ENCODE results near the gene FRAT1. TPM values are rescaled to one million over a fixed set of nuclear protein-coding genes. Genes with fewer than 3 reads are reported as not detected.
A peak's percentile ranks its signal among the peaks of the same experiment; 100 is the strongest.

Gene FRAT1
- total and polyA plus RNA-seq, 2 experiments from 2014 or later: 14.2 TPM

- WGBS (ENCODE audit: low lambda C conversion rate, missing lambda C conversion rate): 54% methylated on average over 25 of the region's 25 CpGs
- no peaks in the 10 kb centered on the region for H3K9me3 ChIP-seq (ENCODE audit: low read depth)
- peaks cover 4% of the 10 kb centered on the region for H3K4me1 ChIP-seq (ENCODE audit: insufficient read depth)
- peak overlapping the region; percentile 63 for H3K4me3 ChIP-seq
- DNase-seq (ENCODE audit: low spot score): no peak
- peaks cover 41% of the 10 kb centered on the region for H3K79me2 ChIP-seq
- H4K20me1 ChIP-seq (ENCODE audit: insufficient read depth, poor library complexity, severe bottlenecking): no peaks in the 10 kb centered on the region
- TF ChIP-seq EZH2 (IDR thresholded peaks at IDR 0.05; ENCODE audit: borderline replicate concordance): no peak
- no peak for TF ChIP-seq EZH2phosphoT487 (IDR thresholded peaks at IDR 0.05; ENCODE audit: low read depth, severe bottlenecking, unreplicated experiment)
- TF ChIP-seq CTCF (IDR thresholded peaks at IDR 0.05; ENCODE audit: poor library complexity): no peak
- no peaks in the 10 kb centered on the region for H3K36me3 ChIP-seq (replicated peaks; ENCODE audit: insufficient read depth, low read depth)
- H3K9me2 ChIP-seq (replicated peaks; ENCODE audit: insufficient read depth): no peaks in the 10 kb centered on the region
- H3K27me3 ChIP-seq: no peaks in the 10 kb centered on the region
- peak overlapping the region; percentile 90 for H3K4me2 ChIP-seq
- H2AFZ ChIP-seq: peak overlapping the region; percentile 60
- peak overlapping the region; percentile 93 for H3K27ac ChIP-seq
These were observed 27.5 kb upstream of the FRAT1 start for GRCh38 chr10:97291357-97292096.

- Histone ChIP-seq H3K27me3 (no peaks in the 10 kb centered on the region), H3K9me2 (replicated peaks; ENCODE audit: insufficient read depth) (no peaks in the 10 kb centered on the region), H3K36me3 (replicated peaks; ENCODE audit: insufficient read depth, low read depth) (no peaks in the 10 kb centered on the region), H3K9me3 (ENCODE audit: low read depth) (no peaks in the 10 kb centered on the region), H3K4me1 (ENCODE audit: insufficient read depth) (peaks cover 4% of the 10 kb centered on the region), H4K20me1 (ENCODE audit: insufficient read depth, poor library complexity, severe bottlenecking) (no peaks in the 10 kb centered on the region), H3K4me3 (peak within 1 kb of the TSS; percentile 63), H2AFZ (peak within 1 kb of the TSS; percentile 60), H3K4me2 (peak within 1 kb of the TSS; percentile 90), H3K27ac (peak within 1 kb of the TSS; percentile 93), H3K79me2 (peaks cover 36% of the 10 kb centered on the region)
- WGBS (ENCODE audit: low lambda C conversion rate, missing lambda C conversion rate): 1% methylated on average over 53 of the region's 55 CpGs
- TF ChIP-seq EZH2phosphoT487 (IDR thresholded peaks at IDR 0.05; ENCODE audit: low read depth, severe bottlenecking, unreplicated experiment) (no peak), CTCF (IDR thresholded peaks at IDR 0.05; ENCODE audit: poor library complexity) (peak; percentile 27), EZH2 (IDR thresholded peaks at IDR 0.05; ENCODE audit: borderline replicate concordance) (no peak)
- peak; percentile 98 for DNase-seq (ENCODE audit: low spot score)
These were observed 26.8 kb upstream of the FRAT1 start, which contains the start of gene ARHGAP19 for GRCh38 chr10:97292097-97292861. Gene ARHGAP19 (minus strand): TSS chr10:97292637. CDS start chr10:97292627, 10 bp downstream.

- Histone ChIP-seq H3K36me3 (replicated peaks; ENCODE audit: insufficient read depth, low read depth) (no peaks in the 10 kb centered on the region), H2AFZ (no peak overlapping the region), H3K4me2 (peak overlapping the region; percentile 59), H3K4me3 (no peak overlapping the region), H3K27ac (no peak overlapping the region), H3K79me2 (peaks cover 30% of the 10 kb centered on the region), H3K9me2 (replicated peaks; ENCODE audit: insufficient read depth) (no peaks in the 10 kb centered on the region), H4K20me1 (ENCODE audit: insufficient read depth, poor library complexity, severe bottlenecking) (no peaks in the 10 kb centered on the region), H3K27me3 (no peaks in the 10 kb centered on the region), H3K9me3 (ENCODE audit: low read depth) (no peaks in the 10 kb centered on the region), H3K4me1 (ENCODE audit: insufficient read depth) (peaks cover 4% of the 10 kb centered on the region)
- no peak for DNase-seq (ENCODE audit: low spot score)
- WGBS (ENCODE audit: low lambda C conversion rate, missing lambda C conversion rate): 54% methylated on average over 3 of the region's 3 CpGs
- TF ChIP-seq CTCF (IDR thresholded peaks at IDR 0.05; ENCODE audit: poor library complexity): no peak
These were observed 26.2 kb upstream of the FRAT1 start for GRCh38 chr10:97292862-97293198.
